Astrocyte (in vitro differentiated cells and primary cell): ENCODE results near the gene DLGAP1. TPM values are rescaled to one million over a fixed set of nuclear protein-coding genes. Genes with fewer than 3 reads are reported as not detected.

ENCODE experiments used
- DNase-seq: peaks from one replicate; pipeline ENCODE4 v3.0.0-alpha.2; 2010; ENCODE audit warnings: low read depth
- FAIRE-seq: peaks from 2 replicates; lab custom pipeline; 2011; peaks lifted over from hg19 to GRCh38; lab: Jason Lieb, UNC
- H2AFZ ChIP-seq: 2 replicates; pipeline ENCODE4 v1.6.0; 2012; ENCODE audit warnings: low read depth, low read length, inconsistent platforms
- H3K27ac ChIP-seq: 2 replicates; pipeline ENCODE4 v1.5.1; 2011; ENCODE audit warnings: low read depth, low read length, inconsistent platforms
- H3K27me3 ChIP-seq: 2 replicates; pipeline ENCODE4 v1.6.0; 2011; ENCODE audit warnings: low read length, inconsistent platforms; ENCODE audit not compliant: insufficient read depth
- H3K36me3 ChIP-seq: 2 replicates; pipeline ENCODE4 v1.5.1; 2011; ENCODE audit warnings: low read length, inconsistent platforms; ENCODE audit not compliant: insufficient read depth
- H3K4me1 ChIP-seq: 2 replicates; pipeline ENCODE4 v1.5.1; 2011; ENCODE audit warnings: low read length, inconsistent platforms; ENCODE audit not compliant: insufficient read depth
- H3K4me2 ChIP-seq: 2 replicates; pipeline ENCODE4 v1.6.0; 2012; ENCODE audit warnings: low read length, inconsistent platforms
- H3K4me3 ChIP-seq: 2 replicates; pipeline ENCODE4 v1.5.1; 2011; ENCODE audit warnings: low read depth, mild to moderate bottlenecking, low read length, inconsistent platforms; ENCODE audit not compliant: insufficient read depth
- H3K79me2 ChIP-seq: 2 replicates; pipeline ENCODE4 v1.6.0; 2012; ENCODE audit warnings: mild to moderate bottlenecking, low read length, inconsistent platforms; ENCODE audit not compliant: insufficient read depth
- H3K9ac ChIP-seq: 2 replicates; pipeline ENCODE4 v1.6.0; 2012; ENCODE audit warnings: mild to moderate bottlenecking, low read length, inconsistent platforms
- H3K9me3 ChIP-seq: 2 replicates; pipeline ENCODE4 v1.5.1; 2012; ENCODE audit warnings: low read depth, mild to moderate bottlenecking, low read length, inconsistent platforms; ENCODE audit not compliant: insufficient read depth
- H4K20me1 ChIP-seq: 2 replicates; pipeline ENCODE4 v1.6.0; 2012; ENCODE audit warnings: low read length, inconsistent platforms; ENCODE audit not compliant: insufficient read depth
- H3K27ac Mint-ChIP-seq: one replicate; pipeline ENCODE4 v1.8.0; 2021; ENCODE audit warnings: mild to moderate bottlenecking, mixed read lengths; ENCODE audit not compliant: unreplicated experiment
- H3K27me3 Mint-ChIP-seq: one replicate; pipeline ENCODE4 v1.8.0; 2021; ENCODE audit warnings: low read depth, mixed read lengths; ENCODE audit not compliant: unreplicated experiment
- H3K36me3 Mint-ChIP-seq: one replicate; pipeline ENCODE4 v1.8.0; 2021; ENCODE audit warnings: low read depth, mixed read lengths; ENCODE audit not compliant: unreplicated experiment
- H3K4me1 Mint-ChIP-seq: one replicate; pipeline ENCODE4 v1.8.0; 2021; ENCODE audit warnings: low read depth, mixed read lengths; ENCODE audit not compliant: unreplicated experiment
- H3K4me3 Mint-ChIP-seq: one replicate; pipeline ENCODE4 v1.8.0; 2021; ENCODE audit warnings: mild to moderate bottlenecking, moderate library complexity, mixed read lengths; ENCODE audit not compliant: unreplicated experiment
- H3K9me3 Mint-ChIP-seq: one replicate; pipeline ENCODE4 v1.8.0; 2021; ENCODE audit warnings: mild to moderate bottlenecking, mixed read lengths; ENCODE audit not compliant: unreplicated experiment
- EZH2 ChIP-seq: IDR thresholded peaks from 2 replicates; pipeline ENCODE4 v1.6.1; 2012; ENCODE audit warnings: mild to moderate bottlenecking, low read length, inconsistent platforms; ENCODE audit not compliant: insufficient read depth
- total RNA-seq: library from RNA; stranded (reverse); gene quantifications from 2 replicates; pipeline ENCODE4 v1.2.1, GENCODE V29; 2021
- TF ChIP-seq, protein P1 (sequence below): IDR thresholded peaks from 2 replicates; pipeline ENCODE4 v1.5.1; 2011; ENCODE audit warnings: low read depth, mild to moderate bottlenecking, inconsistent platforms, low read length, moderate library complexity; ENCODE audit not compliant: insufficient read depth

The DLGAP1 gene
- total RNA-seq, 1 donor from 2014 or later, result 2.3 TPM

DNA sequence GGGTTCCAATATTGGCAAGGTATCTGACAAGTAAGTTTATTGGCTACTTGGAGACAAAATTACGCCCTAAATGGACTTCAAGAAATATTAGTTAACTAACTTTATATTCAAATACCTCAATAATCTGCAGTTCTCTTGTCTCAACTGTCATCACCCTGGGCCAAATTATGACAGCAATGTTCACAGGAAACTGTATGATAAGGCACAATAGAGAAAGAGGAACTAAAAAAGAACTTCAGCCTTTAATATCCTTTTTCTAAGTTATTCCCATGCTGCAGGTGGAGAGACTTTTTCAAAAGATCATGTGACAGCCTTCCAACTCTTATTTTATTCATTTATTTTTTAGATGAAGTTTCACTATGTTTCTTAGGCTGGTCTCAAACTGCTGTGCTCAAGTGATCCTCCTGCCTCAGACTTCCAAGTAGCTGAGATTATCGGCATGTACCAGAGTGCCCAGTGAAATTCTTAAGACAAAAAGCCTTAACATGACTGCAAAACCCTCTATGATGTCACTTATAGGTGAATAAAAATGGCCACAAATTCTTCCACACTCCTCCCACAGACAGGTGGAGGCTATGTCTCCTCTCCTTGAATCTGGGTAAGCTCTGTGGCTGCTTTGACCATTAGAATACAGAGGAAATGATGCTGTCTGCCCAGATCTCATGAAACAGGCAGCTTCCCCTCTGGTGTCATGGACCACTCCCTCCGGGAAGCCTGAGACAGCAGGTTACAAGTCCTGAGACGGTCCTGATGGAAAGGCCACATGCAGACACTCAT lies 794.2 kb downstream of the DLGAP1 start:
- Mint-ChIP-seq H3K4me1 (peaks cover 16% of the 10 kb centered on the region), H3K27ac (peak overlapping the region; percentile 18), H3K9me3 (peaks cover 9% of the 10 kb centered on the region), H3K36me3 (no peaks in the 10 kb centered on the region), H3K27me3 (no peaks in the 10 kb centered on the region), H3K4me3 (no peak overlapping the region)
- FAIRE-seq, result no peak
- H2AFZ ChIP-seq, result no peak overlapping the region
- no peaks in the 10 kb centered on the region for H3K27me3 ChIP-seq
- TF ChIP-seq, protein P1, sequence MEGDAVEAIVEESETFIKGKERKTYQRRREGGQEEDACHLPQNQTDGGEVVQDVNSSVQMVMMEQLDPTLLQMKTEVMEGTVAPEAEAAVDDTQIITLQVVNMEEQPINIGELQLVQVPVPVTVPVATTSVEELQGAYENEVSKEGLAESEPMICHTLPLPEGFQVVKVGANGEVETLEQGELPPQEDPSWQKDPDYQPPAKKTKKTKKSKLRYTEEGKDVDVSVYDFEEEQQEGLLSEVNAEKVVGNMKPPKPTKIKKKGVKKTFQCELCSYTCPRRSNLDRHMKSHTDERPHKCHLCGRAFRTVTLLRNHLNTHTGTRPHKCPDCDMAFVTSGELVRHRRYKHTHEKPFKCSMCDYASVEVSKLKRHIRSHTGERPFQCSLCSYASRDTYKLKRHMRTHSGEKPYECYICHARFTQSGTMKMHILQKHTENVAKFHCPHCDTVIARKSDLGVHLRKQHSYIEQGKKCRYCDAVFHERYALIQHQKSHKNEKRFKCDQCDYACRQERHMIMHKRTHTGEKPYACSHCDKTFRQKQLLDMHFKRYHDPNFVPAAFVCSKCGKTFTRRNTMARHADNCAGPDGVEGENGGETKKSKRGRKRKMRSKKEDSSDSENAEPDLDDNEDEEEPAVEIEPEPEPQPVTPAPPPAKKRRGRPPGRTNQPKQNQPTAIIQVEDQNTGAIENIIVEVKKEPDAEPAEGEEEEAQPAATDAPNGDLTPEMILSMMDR, result no peak
- no peak for TF ChIP-seq EZH2
- DNase-seq, result no peak
- no peak overlapping the region for H3K4me3 ChIP-seq
- H3K9ac ChIP-seq, result no peak overlapping the region
- no peaks in the 10 kb centered on the region for H3K9me3 ChIP-seq
- H3K27ac ChIP-seq, result no peak overlapping the region
- no peaks in the 10 kb centered on the region for H3K79me2 ChIP-seq
- no peaks in the 10 kb centered on the region for H4K20me1 ChIP-seq
- no peaks in the 10 kb centered on the region for H3K36me3 ChIP-seq
- H3K4me2 ChIP-seq, result no peak overlapping the region
- peaks cover 10% of the 10 kb centered on the region for H3K4me1 ChIP-seq

DNA sequence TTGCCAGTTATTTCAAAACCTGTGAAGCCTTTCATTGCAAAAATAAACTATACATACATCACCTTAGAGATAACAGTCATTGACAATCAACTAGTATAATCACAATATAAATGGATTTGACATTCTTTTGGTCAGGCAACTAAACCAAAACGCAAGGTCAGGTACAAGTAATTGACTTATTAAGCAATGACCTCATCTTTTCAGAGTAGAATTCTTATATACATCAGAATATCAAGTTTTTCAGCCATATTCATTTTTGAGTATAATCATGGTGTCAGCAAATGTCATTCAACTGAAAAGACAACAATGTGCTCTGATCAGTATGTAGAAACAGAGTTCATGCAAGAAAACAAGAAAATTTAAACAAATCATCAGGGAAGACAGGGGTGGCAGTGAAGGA lies 796.6 kb downstream of the DLGAP1 start:
- no peak overlapping the region for H3K27ac Mint-ChIP-seq
- Histone ChIP-seq H3K27me3 (no peaks in the 10 kb centered on the region), H3K9me3 (no peaks in the 10 kb centered on the region), H2AFZ (no peak overlapping the region), H3K27ac (no peak overlapping the region), H3K36me3 (no peaks in the 10 kb centered on the region), H3K79me2 (no peaks in the 10 kb centered on the region), H3K9ac (no peak overlapping the region), H3K4me3 (no peak overlapping the region), H3K4me2 (no peak overlapping the region), H3K4me1 (peaks cover 8% of the 10 kb centered on the region), H4K20me1 (no peaks in the 10 kb centered on the region)
- H3K27me3 Mint-ChIP-seq, result no peaks in the 10 kb centered on the region
- no peak for FAIRE-seq
- peaks cover 5% of the 10 kb centered on the region for H3K9me3 Mint-ChIP-seq
- DNase-seq, result no peak
- H3K4me3 Mint-ChIP-seq, result no peak overlapping the region
- TF ChIP-seq, protein P1, result no peak
- no peak for TF ChIP-seq EZH2
- H3K4me1 Mint-ChIP-seq, result peaks cover 18% of the 10 kb centered on the region
- no peaks in the 10 kb centered on the region for H3K36me3 Mint-ChIP-seq
